Thyroid gland (tissue), 4 donors: ENCODE data around the gene NCAPD3.

Experiments
- CTCF ChIP-seq, 6 experiments: fragments of 200-600 bp in 3 of 6; fragments of 450-650 bp in 3 of 6; sonication (generic) in 3 of 6; IDR thresholded peaks; one replicate each; pipeline ENCODE4 v1.5.1; 2016 to 2019; ENCODE audit warnings: antibody characterized with exemption in 6 of 6, mild to moderate bottlenecking in 2 of 6, inconsistent platforms in 1 of 6, moderate library complexity in 1 of 6
- POLR2A ChIP-seq, 2 donors: fragments of 450-650 bp; IDR thresholded peaks; one replicate each; pipeline ENCODE4 v1.6.1; 2017; ENCODE audit warnings: antibody characterized with exemption in 2 of 2, mild to moderate bottlenecking in 2 of 2, moderate library complexity in 1 of 2

DNA sequence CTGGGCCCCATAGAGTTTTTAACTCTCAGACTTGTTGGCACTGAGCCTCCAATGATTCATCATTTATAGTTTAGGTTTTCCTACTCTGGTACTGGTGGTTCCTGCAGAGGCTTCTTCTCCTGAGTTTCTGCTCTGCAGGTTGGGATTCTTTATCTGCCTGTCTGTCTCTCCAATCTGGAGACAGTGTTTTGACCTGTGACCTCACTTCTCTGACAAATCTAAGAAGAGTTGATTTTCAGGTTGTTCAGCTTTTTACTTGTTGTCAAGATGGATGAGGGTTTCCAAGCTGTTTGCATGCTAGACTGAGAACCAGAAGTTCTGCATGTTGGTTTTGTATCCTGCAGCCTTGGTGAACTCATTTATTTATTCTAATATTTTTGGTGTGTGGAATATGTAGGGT, 91.0 kb downstream of the NCAPD3 start:
- no peak for TF ChIP-seq CTCF (IDR thresholded peaks at IDR 0.05)
- no peak for TF ChIP-seq POLR2A (IDR thresholded peaks at IDR 0.05)
